HG02759 (cell line): ENCODE data around the gene COX11.

Experiments
- ATAC-seq: cut with Tn5 transposase; IDR thresholded peaks from one replicate; pipeline ENCODE4 v1.9.1; 2021; ENCODE audit warnings: mild to moderate bottlenecking, moderate library complexity; ENCODE audit not compliant: unreplicated experiment

The COX11 gene, protein sequence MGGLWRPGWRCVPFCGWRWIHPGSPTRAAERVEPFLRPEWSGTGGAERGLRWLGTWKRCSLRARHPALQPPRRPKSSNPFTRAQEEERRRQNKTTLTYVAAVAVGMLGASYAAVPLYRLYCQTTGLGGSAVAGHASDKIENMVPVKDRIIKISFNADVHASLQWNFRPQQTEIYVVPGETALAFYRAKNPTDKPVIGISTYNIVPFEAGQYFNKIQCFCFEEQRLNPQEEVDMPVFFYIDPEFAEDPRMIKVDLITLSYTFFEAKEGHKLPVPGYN

DNA sequence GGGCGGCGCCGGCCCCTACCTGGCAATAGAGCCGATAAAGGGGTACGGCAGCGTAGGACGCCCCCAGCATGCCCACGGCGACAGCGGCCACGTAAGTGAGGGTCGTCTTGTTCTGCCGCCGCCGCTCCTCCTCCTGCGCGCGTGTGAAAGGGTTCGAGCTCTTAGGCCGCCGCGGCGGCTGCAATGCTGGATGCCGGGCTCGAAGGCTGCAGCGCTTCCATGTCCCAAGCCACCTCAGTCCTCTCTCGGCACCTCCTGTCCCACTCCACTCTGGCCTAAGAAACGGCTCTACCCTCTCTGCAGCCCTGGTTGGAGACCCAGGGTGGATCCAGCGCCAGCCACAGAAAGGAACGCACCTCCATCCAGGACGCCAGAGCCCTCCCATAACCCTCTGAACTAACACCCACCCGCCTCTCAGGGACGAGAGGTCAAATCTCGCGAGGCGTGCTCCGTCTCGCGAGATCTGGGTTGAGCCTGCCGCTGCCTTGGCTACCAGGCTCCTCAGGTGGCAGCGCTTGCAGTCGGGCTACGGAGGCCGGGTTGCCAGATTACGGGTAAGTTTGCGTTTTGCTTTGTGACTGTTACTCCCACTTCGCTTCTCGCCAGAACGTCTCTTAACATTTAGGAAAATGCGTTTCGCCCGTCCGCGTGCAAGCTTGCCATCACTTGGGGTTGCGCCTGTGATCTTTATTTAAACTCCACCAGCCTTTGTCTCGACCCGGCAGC is at the start of gene COX11, which contains the start of gene STXBP4:
COX11 (minus strand) TSS at position 393 of the 726 bp plus-strand sequence; CDS start at position 385, 8 bp downstream.
STXBP4 (plus strand) TSS at position 504 of the 726 bp plus-strand sequence. CDS start 17,455 bp downstream, outside the sequence.
- peak; percentile 91 for ATAC-seq

GRCh38 chr17:55005520-55005919 is 37.1 kb upstream of the COX11 start:
- ATAC-seq = peak; percentile 62

- ATAC-seq = no peak
Observed at GRCh38 chr17:55004484-55004883, 36.0 kb upstream of the COX11 start.

DNA sequence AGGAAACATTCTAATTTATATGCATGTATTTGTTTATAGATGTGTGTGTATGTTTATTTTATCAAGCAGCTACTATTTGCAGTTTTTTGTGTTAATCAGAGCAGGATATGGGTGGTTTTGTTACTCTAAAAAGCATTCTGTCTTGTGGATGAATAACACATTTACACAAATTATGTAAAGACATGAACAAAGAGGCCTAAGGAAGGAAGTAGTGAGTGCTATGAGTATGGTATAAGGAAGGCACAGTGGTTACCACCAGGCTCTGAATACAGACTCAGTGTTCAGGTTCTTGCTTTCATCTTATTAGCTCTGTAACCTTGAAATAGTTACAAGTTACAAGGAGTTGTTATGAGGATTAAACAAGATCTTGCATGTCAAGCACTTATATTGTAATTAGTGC is 34.0 kb upstream of the COX11 start:
- ATAC-seq = no peak

GRCh38 chr17:54996441-54996840 is 28.0 kb upstream of the COX11 start:
- ATAC-seq = no peak

GRCh38 chr17:54992797-54993639 is 24.6 kb upstream of the COX11 start:
- ATAC-seq = no peak

- ATAC-seq = no peak
Observed at GRCh38 chr17:54991567-54991966, 23.1 kb upstream of the COX11 start.

GRCh38 chr17:54990118-54990517 is 21.7 kb upstream of the COX11 start:
- ATAC-seq = no peak

DNA sequence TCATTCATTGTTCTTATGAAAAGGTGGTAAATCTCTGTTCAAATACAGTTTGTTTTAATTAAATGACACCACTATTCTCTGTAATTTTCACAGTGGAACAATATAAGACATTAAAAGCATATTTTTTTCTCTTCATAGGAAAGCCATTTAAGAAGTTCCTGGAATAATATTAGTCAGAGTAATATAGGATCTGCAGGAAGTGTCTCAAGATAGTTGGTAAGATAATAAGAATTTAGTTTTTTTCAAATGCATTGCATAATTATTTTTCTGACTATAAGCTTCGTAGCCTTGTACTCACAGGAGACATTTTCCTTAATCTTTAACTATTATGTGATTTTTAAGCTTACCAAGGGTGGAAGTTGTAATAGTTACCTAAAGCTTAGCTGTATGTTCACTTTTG is 17.0 kb upstream of the COX11 start:
- no peak for ATAC-seq

DNA sequence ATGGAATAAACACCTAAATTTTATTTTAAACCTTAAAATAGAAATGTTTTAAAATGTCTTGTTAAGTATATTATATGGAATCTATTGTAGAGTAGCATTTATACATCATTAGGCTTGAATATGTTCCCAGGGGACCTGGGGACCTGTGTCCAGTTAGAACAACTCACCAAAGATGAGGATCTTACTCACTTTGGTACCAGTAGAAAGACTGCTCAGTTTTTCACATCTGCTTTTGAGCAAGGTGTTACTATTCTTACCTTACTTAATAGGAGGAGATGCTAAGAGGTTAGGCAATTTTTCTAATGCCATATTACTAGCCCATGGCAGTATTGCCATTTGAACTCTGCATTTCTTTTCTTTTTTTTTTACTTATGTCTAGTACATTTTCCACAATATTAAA is 14.8 kb upstream of the COX11 start:
- ATAC-seq = peak; percentile 64

DNA sequence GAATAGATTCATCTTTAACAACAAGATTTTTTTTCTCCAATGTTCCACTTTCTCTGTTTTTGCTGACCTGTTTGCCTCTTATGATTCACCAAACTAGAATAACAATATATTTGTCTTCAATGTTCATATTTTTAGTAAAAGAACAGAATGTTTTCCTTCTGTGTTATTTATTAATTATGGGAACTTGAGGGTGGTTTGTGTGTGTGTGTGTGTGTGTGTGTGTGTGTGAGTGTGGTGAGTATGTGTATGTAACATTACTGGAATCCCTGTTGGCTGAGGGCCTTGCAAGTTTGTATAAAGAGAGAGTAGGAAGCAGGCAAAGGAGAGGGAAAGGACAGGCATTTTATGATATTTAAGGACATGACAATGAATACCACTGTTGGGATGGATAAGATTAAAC is 13.9 kb upstream of the COX11 start:
- ATAC-seq = no peak

DNA sequence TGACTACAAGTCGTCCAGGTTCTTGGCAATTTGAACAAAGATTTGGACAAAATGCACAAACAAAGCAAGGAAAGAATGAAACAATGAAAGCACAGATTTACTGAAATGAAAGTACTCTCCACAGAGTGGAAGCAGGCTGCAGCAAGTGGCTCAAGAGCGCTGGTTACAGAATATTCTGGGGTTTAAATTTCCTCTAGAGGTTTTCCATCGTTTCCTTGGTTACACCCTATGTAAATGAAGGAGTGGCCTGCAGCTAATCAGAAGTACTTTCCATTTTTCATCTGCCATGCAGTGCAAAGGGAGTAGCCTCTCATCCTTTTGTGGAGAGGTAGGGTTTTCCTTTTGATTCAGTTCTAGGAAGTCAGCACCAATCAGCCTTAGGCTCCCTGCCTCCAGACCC is 11.9 kb upstream of the COX11 start:
- no peak for ATAC-seq

DNA sequence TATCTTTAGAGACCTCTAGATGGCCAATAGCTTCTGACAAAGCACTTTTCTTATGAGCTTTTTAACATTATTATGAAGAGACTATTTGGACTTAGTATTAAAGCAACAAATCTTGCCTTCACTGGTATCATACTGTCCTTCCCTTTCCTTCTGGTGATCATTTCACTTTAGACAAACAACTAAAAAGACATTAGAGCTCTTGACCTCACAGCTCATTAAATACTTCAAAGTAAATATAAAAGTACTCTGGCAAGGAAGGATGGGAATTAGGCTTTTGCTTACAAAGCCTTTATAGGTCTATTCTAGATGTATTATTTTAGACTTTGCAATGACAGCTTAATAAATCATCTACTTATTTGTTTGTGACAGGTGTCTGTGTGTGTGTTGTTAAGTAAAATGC is 11.2 kb upstream of the COX11 start:
- no peak for ATAC-seq

DNA sequence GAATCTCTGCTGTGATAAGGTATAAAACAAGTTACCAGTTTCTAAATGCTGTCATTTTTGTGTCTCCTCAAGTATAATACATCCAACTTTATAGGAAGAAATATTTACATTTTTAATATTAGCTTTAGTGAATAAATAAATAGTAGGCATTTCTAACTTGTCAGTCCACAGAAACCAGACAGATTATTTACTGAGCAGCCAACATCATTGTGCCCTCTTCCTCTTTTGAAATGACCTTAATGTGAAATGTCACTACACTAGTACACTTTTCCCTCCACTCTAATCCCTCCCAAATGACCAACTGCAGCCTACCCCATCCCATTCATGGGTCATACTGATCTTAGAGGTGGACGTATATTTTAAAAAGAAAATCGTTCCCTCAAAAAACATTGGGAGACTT is 9.3 kb upstream of the COX11 start:
- ATAC-seq = no peak

- ATAC-seq = no peak
Observed at GRCh38 chr17:54976316-54976715, 7.9 kb upstream of the COX11 start.

DNA sequence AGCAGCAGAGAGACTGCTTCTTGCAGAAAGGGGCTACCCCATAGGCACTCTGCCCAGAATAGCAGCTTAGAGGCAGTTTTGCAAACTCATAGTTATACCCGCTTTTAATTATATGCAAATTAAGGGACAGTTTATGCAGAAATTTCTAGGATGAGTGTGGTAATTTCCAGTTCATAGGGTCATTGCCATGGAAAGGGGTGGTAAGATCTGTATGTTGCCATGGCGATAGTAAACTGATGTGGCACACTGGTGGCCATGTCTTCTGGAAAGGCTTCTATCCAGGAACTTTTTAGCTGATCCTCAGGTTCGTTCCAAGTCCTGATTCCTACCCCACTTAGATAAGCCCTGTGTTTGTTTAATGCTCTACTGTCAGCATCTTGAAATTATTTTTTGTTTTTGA is 6.3 kb upstream of the COX11 start:
- no peak for ATAC-seq

DNA sequence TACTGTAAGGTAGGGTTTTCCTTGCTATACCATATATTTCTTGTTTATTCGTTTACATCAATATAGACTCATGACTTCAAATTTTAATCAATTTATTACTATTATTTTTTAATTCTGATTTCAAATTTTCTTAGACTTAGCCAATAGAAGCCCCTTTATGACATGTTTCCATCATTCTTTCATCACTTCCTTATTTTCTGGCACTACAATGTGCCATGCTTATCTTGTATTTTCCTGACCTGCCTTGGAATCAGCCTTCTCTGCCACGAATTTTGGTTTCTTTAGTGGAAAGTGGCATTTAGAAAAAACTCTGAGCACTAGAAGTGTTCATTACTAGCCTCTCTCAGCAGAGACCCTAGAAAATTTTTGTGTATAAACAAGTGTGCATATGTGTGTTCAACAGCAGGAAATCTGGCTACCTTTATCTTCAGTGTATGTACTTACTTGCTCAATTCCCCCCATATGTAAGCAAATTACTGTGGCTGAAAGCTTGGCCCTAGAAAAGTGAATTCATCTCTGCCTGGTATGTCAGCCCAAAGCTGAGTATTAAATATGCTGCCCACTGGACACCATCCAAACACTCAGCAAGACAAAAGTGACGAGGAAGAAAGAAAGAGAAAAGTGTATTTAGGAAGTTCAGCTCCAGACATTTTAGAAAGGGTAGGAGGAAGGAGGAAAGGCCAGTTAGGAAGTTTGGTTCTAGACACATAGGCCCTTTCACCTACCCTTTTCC is 4.1 kb upstream of the COX11 start:
- ATAC-seq = no peak

- no peak for ATAC-seq
Observed at GRCh38 chr17:54971901-54972300, 3.4 kb upstream of the COX11 start.

- ATAC-seq = no peak
Observed at GRCh38 chr17:54971147-54971546, 2.7 kb upstream of the COX11 start.

- no peak for ATAC-seq
Observed at GRCh38 chr17:54969658-54970572, 1.5 kb upstream of the COX11 start.
